HepG2 (cell line): ENCODE measurements around the gene NUDCD3. TPM values are rescaled to one million over a fixed set of nuclear protein-coding genes. Genes with fewer than 3 reads are reported as not detected.

Experiments
- ATAC-seq: fragments of 200-7000 bp; cut with Tn5 transposase; 3 replicates; pipeline ENCODE4 v1.9.1; 2020; ENCODE audit warnings: mild to moderate bottlenecking, moderate library complexity
- BruUV-seq: library from RNA; stranded (reverse); fragments of 400-500 nt; replicated peaks from 2 replicates; lab custom pipeline; 2021; lab: Mats Ljungman, UMichigan
- CTCF ChIA-PET: fragments of 300-600 bp; formaldehyde crosslinking; extraction: SDS; loops from one replicate; lab custom pipeline; 2021; ENCODE audit warnings: low total read pairs, inconsistent platforms, low intra/inter-chr PET ratio; lab: Yijun Ruan, JAX
- POLR2A ChIA-PET: fragments of 350-600 bp; sonication (Branson Sonifier 250); formaldehyde crosslinking; loops from one replicate; lab custom pipeline; 2020; ENCODE audit warnings: antibody characterized with exemption, inconsistent platforms; lab: Yijun Ruan, JAX
- DNase-seq: peaks from one replicate; pipeline ENCODE4 v3.0.0-alpha.2; 2015; ENCODE audit warnings: low spot score
- FAIRE-seq: peaks from 3 replicates; lab custom pipeline; 2011; peaks lifted over from hg19 to GRCh38; lab: Jason Lieb, UNC
- H2AFZ ChIP-seq: one replicate; pipeline ENCODE4 v1.6.1; 2011; ENCODE audit warnings: low read length, inconsistent platforms
- H3K27ac ChIP-seq: fragments of 300-600 bp; 3 replicates; pipeline ENCODE4 v1.8.0; 2011; ENCODE audit warnings: mixed run types, mild to moderate bottlenecking, mixed read lengths, low read length, inconsistent platforms; ENCODE audit not compliant: insufficient read depth; ENCODE audit errors: extremely low read length
- H3K27me3 ChIP-seq, 2 experiments: fragments of 200-600 bp in 1 of 2; 2 replicates in 1 of 2; 3 replicates in 1 of 2; pipeline versions ENCODE4 v1.6.0 to v1.8.0; 2011; ENCODE audit warnings: low read length in 2 of 2, mild to moderate bottlenecking in 2 of 2, moderate library complexity in 2 of 2, inconsistent platforms in 1 of 2; ENCODE audit not compliant: insufficient read depth in 2 of 2, control insufficient read depth in 1 of 2
- H3K36me3 ChIP-seq, 2 experiments: fragments of 200-600 bp in 1 of 2; replicated peaks in 1 of 2; 2 replicates in 1 of 2; 3 replicates in 1 of 2; pipeline versions ENCODE4 v1.5.1 to v1.8.0; 2011; ENCODE audit warnings: low read length in 2 of 2, inconsistent platforms in 1 of 2; ENCODE audit not compliant: insufficient read depth in 2 of 2, control insufficient read depth in 1 of 2
- H3K4me1 ChIP-seq: 2 replicates; pipeline ENCODE4 v1.5.1; 2012; ENCODE audit warnings: low read length, inconsistent platforms; ENCODE audit not compliant: insufficient read depth
- H3K4me2 ChIP-seq: 2 replicates; pipeline ENCODE4 v1.6.0; 2011; ENCODE audit warnings: low read depth, low read length, inconsistent platforms
- H3K4me3 ChIP-seq, 3 experiments: fragments of 200-600 bp in 1 of 3; sonication (generic), shearing (Covaris generic) in 1 of 3; replicated peaks in 1 of 3; 2 replicates each; pipeline ENCODE4 v1.5.1; 2011 to 2016; ENCODE audit warnings: low read length in 3 of 3, inconsistent platforms in 2 of 3, low read depth in 2 of 3, mild to moderate bottlenecking in 2 of 3, control low read depth in 1 of 3, mixed read lengths in 1 of 3; ENCODE audit not compliant: insufficient read depth in 1 of 3
- H3K79me2 ChIP-seq: one replicate; pipeline ENCODE4 v1.6.1; 2011; ENCODE audit warnings: low read length, inconsistent platforms; ENCODE audit not compliant: insufficient read depth
- H3K9ac ChIP-seq: 2 replicates; pipeline ENCODE4 v1.6.0; 2011; ENCODE audit warnings: mild to moderate bottlenecking, low read depth, low read length, inconsistent platforms; ENCODE audit not compliant: insufficient read depth
- H3K9me3 ChIP-seq: 2 replicates; pipeline ENCODE4 v1.5.1; 2012; ENCODE audit warnings: mild to moderate bottlenecking, low read length
- H4K20me1 ChIP-seq: 2 replicates; pipeline ENCODE4 v1.6.0; 2011; ENCODE audit warnings: inconsistent platforms, mild to moderate bottlenecking, low read length, moderate library complexity; ENCODE audit not compliant: insufficient read depth
- BHLHE40 ChIP-seq: IDR thresholded peaks from 2 replicates; pipeline ENCODE4 v1.6.1; 2011; ENCODE audit warnings: low read length, improper control_type of control experiment
- HNF1B ChIP-seq: sonication (generic); formaldehyde crosslinking; IDR thresholded peaks from 2 replicates; pipeline ENCODE4 v1.5.1; 2020; ENCODE audit warnings: mild to moderate bottlenecking, moderate library complexity, missing genetic modification reagents
- IRX3 ChIP-seq: sonication (generic); formaldehyde crosslinking; IDR thresholded peaks from 2 replicates; pipeline ENCODE4 v1.8.1; 2023; ENCODE audit warnings: mild to moderate bottlenecking, low read depth, missing genetic modification reagents, borderline replicate concordance
- MYC ChIP-seq: sonication (generic); formaldehyde crosslinking; IDR thresholded peaks from 2 replicates; pipeline ENCODE4 v1.9.0; 2021; ENCODE audit warnings: missing genetic modification reagents, borderline replicate concordance
- NR3C1 ChIP-seq: sonication (generic); formaldehyde crosslinking; IDR thresholded peaks from 2 replicates; pipeline ENCODE4 v1.4.0; 2020; ENCODE audit warnings: missing genetic modification reagents
- SKI ChIP-seq: fragments of 450-650 bp; IDR thresholded peaks from one replicate; pipeline ENCODE4 v1.6.1; 2018; ENCODE audit warnings: mild to moderate bottlenecking; ENCODE audit not compliant: partially characterized antibody
- SRY ChIP-seq: sonication (generic); formaldehyde crosslinking; IDR thresholded peaks from 2 replicates; pipeline ENCODE4 v1.8.0; 2022; ENCODE audit warnings: mild to moderate bottlenecking, missing genetic modification reagents
- TFAP4 ChIP-seq: sonication (generic); IDR thresholded peaks from 2 replicates; pipeline ENCODE4 v1.6.1; 2016; ENCODE audit warnings: low read depth, borderline replicate concordance
- ZNF3 ChIP-seq: IDR thresholded peaks from 2 replicates; pipeline ENCODE4 v1.7.0; 2017; ENCODE audit warnings: inconsistent platforms
- ZNF460 ChIP-seq: sonication (generic); formaldehyde crosslinking; IDR thresholded peaks from 2 replicates; pipeline ENCODE4 v1.5.1; 2020; ENCODE audit warnings: missing genetic modification reagents, mild to moderate bottlenecking, borderline replicate concordance
- whole genome bisulfite sequencing: methylation state at CpG from one replicate; pipeline ENCODE4 v1.1.6; 2017; ENCODE audit warnings: low lambda C conversion rate; 5-methylcytosine and 5-hydroxymethylcytosine counted together
- in situ Hi-C: cut with HindIII; loops from 2 replicates; pipeline ENCODE4 v1.10.0; 2017; ENCODE audit warnings: low pct_unique_long_range_greater_than_20kb; ENCODE audit not compliant: extremely low pct_ligation_motif_present
- intact Hi-C: fragments of 100-400 bp; cut with micrococcal nuclease; formaldehyde crosslinking; loops from one replicate; pipeline ENCODE4 v1.10.0; 2022; ENCODE audit not compliant: unreplicated experiment
- polyA plus RNA-seq, 8 experiments: library from polyadenylated mRNA; depleted of rRNA in 3 of 8; stranded (reverse) in 7 of 8; unstranded in 1 of 8; fragments of >200 nt; fragmentation: Illumina TruSeq in 4 of 8; extraction: Trizol in 4 of 8; gene quantifications; 2 replicates each; pipeline versions ENCODE4 v1.2.1 to v1.2.3, GENCODE V29; 2011 to 2016; ENCODE audit warnings: low read depth in 4 of 8, missing spikeins in 1 of 8, mixed read lengths in 1 of 8; ENCODE audit not compliant: insufficient read depth in 1 of 8
- total RNA-seq, 5 experiments: library from RNA; depleted of rRNA; stranded (reverse); fragments of >200 nt; fragmentation: Illumina TruSeq; extraction: Trizol; gene quantifications; 2 replicates each; pipeline ENCODE4 v1.2.3, GENCODE V29; 2016; ENCODE audit warnings: low read depth in 1 of 5
- TF ChIP-seq, protein P1 (sequence below): sonication (generic); formaldehyde crosslinking; IDR thresholded peaks from 2 replicates; pipeline ENCODE4 v1.5.1; 2020; ENCODE audit warnings: missing genetic modification reagents, mild to moderate bottlenecking, borderline replicate concordance

Gene NUDCD3
- total and polyA plus RNA-seq, 2 of the 13 experiments (the other 11 are each of a cell fraction or from before 2014, with no cell fraction given), result 20.8 to 49.9 TPM

DNA sequence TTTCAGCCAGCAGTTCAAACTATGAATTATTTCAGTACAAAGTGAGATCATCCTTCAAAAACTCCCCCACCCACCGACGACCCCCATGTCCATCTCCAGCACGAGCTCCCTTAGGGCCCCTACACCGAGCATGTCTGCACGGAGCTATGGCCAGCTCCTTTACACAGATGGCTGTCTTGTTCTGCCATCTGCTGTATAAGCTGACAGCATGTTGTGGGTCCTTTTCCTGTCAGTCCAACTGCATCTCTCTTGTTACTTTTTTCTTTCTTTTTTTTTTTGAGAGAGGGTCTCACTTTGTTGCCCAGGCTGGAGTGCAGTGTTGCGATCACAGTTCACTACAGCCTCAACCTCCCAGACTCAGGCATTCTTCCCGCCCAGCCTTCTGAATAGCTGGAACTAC, 29.1 kb upstream of the NUDCD3 start:
- no peak for DNase-seq
- Histone ChIP-seq H3K4me2 (no peak overlapping the region), H4K20me1 (no peaks in the 10 kb centered on the region), H3K36me3 (peaks cover 16 to 49% of the 10 kb centered on the region in 2 experiments), H3K79me2 (no peaks in the 10 kb centered on the region), H3K27ac (no peak overlapping the region), H2AFZ (no peak overlapping the region), H3K9ac (no peak overlapping the region), H3K9me3 (no peaks in the 10 kb centered on the region), H3K27me3 (no peaks in the 10 kb centered on the region), H3K4me1 (no peaks in the 10 kb centered on the region), H3K4me3 (no peak overlapping the region)
- POLR2A ChIA-PET, result no interaction called here
- intact Hi-C loops, result no loop called here
- CTCF ChIA-PET, result no interaction called here
- no peak for FAIRE-seq
- TF ChIP-seq IRX3 (no peak), NR3C1 (no peak), SKI (no peak), TFAP4 (no peak)
- TF ChIP-seq, protein P1, sequence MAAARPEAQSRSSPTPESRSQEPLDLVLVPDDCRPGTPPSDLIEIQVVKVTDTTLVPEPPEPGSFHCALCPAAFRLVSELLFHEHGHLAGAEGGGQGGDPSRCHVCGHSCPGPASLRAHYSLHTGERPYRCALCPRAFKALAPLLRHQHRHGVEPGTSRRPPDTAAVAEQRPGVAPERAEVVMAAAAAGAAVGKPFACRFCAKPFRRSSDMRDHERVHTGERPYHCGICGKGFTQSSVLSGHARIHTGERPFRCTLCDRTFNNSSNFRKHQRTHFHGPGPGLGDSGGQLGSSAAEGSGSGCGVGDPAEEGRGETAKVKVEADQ (CRISPR knock-in tag), result no peak
- 95% methylated on average over 7 of the region's 7 CpGs for whole genome bisulfite sequencing
- no peak for ATAC-seq
- no TSS peak for BruUV-seq
- in situ Hi-C loops, result no loop called here

DNA sequence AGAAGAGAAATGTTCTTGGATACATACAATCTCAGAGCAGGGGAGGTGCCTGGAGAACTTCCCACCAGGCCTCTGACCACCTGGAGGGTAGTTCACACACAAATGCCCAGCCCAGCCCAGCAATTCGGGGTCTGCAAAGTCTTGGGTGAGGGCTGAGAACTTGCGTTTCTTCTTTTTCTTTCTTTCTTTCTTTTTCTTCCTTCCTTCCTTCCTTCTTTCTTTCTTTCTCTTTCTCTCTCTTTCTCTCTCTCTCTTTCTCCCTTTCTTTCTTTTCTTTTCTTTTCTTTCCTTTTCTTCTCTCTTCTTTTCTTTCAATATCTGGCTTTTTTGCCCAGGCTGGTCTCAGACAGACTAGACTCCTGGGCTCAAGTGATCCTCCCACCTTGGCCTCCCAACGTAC, 28.3 kb upstream of the NUDCD3 start:
- no TSS peak for BruUV-seq
- intact Hi-C loops (no loop called here), in situ Hi-C loops (no loop called here)
- POLR2A ChIA-PET, result no interaction called here
- no peak for FAIRE-seq
- WGBS, result 91% methylated on average over 3 of the region's 3 CpGs
- Histone ChIP-seq H3K27ac (no peak overlapping the region), H4K20me1 (no peaks in the 10 kb centered on the region), H3K4me3 (no peak overlapping the region), H3K9me3 (no peaks in the 10 kb centered on the region), H2AFZ (no peak overlapping the region), H3K36me3 (peaks cover 15 to 49% of the 10 kb centered on the region in 2 experiments), H3K9ac (no peak overlapping the region), H3K27me3 (no peaks in the 10 kb centered on the region), H3K4me1 (no peaks in the 10 kb centered on the region), H3K4me2 (no peak overlapping the region), H3K79me2 (no peaks in the 10 kb centered on the region)
- DNase-seq, result no peak
- TF ChIP-seq MYC (CRISPR knock-in tag) (no peak), BHLHE40 (no peak), ZNF460 (CRISPR knock-in tag) (no peak), SRY (CRISPR knock-in tag) (no peak), HNF1B (no peak), ZNF3 (no peak)
- CTCF ChIA-PET, result no interaction called here
- no peak for ATAC-seq
